RPMI7951 (cell line): ENCODE data around the gene ARMC3. TPM values are rescaled to one million over a fixed set of nuclear protein-coding genes. Genes with fewer than 3 reads are reported as not detected.

ENCODE experiments used
- DNase-seq: peaks from one replicate; pipeline ENCODE4 v3.0.0-alpha.2; 2012; ENCODE audit warnings: low read depth
- total RNA-seq: library from RNA; depleted of rRNA; stranded (reverse); fragments of >200 nt; shearing (Covaris generic); gene quantifications from 2 replicates; pipeline ENCODE4 v1.2.3, GENCODE V29; 2014

ARMC3 gene
- total RNA-seq, 1 experiment from 2014 or later, result not detected

DNA sequence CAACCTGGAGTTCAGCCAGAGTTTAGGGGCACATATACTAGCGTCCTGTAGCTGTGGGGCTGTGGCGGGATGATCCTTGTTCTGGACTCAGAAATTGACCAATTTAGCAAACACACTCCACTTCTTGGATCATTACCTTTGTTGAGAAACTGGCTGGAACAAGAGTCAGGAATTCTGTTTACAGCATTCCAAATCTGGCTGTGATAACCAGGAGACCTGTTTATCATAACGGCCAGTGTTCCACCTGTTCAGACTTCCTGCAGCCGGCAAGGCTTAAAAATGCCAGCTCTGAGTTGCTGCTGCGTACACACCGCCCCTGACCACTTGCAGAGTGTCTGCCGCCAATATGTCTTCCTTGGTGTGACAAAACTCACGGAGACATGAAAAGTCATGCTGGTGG, 64.8 kb downstream of the ARMC3 start:
- no peak for DNase-seq

DNA sequence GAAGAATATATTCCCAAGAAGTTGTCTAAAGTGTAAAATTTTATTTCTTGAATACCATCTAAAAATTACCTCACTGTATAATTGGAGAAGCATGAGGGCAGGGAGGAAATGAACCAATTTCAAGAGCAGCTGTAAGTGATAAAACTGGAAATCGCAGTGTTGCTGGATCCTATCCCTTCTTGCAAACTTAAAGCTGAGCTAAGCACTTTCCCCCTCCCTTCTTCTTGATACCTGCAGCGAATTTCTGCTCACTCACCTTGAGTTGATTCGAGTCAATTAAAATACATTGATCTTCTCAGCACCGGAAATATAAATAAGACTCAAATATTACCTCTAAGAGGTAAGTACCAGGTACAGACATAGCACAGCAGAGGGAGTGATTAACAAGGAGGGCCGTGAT, 65.5 kb downstream of the ARMC3 start:
- DNase-seq, result no peak

DNA sequence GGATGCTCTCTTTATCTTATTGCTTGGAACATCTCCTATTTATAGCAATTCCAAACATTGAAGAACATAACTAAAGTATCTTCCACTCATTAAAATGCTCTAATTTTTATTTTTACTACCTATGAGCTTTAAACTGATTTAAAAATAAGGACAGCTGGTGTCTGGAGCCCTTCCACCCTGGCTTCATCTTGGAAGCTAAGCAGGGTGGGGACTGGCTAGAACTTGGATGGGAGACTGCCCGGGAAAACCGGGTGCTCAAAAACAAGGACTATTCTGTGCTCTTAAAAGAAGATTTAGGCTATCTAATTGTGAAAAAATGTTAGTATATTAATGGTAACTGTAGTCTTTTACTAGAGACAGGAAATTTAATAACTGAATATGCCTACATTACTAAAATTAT, 69.2 kb downstream of the ARMC3 start:
- peak; percentile 36 for DNase-seq

DNA sequence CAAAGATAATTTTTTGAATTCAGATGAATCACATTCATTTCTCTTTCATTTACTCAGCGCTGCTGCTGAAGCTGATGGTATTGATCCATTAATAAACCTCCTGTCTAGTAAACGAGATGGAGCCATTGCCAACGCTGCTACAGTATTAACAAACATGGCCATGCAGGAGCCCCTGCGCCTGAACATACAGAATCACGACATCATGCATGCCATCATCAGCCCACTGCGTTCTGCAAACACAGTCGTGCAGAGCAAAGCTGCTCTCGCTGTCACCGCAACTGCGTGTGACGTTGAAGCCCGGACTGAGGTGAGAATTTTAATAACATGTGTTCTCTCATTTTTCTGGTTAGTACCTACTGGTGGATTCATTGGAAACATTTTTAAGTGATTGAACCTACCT, 70.2 kb downstream of the ARMC3 start:
- DNase-seq, result no peak

DNA sequence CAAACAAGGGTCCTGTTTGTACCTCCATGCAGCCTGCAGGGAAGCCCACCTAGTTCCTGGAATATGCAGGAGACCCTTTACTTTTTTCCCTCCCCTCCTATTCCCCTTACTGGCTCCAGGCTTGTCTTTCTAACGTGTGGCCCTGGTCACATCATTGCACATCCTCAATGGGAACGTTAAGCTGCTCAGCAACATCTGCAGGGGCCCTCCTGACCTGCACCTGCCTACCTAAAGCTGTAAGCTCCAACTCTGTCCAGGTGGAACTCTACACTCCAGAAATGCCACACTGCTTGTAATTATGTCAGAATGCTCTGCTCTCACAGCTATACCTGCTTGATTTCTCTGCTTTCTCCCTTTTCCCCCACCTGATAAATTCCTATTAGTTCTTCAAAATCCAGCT, 72.1 kb downstream of the ARMC3 start:
- no peak for DNase-seq

DNA sequence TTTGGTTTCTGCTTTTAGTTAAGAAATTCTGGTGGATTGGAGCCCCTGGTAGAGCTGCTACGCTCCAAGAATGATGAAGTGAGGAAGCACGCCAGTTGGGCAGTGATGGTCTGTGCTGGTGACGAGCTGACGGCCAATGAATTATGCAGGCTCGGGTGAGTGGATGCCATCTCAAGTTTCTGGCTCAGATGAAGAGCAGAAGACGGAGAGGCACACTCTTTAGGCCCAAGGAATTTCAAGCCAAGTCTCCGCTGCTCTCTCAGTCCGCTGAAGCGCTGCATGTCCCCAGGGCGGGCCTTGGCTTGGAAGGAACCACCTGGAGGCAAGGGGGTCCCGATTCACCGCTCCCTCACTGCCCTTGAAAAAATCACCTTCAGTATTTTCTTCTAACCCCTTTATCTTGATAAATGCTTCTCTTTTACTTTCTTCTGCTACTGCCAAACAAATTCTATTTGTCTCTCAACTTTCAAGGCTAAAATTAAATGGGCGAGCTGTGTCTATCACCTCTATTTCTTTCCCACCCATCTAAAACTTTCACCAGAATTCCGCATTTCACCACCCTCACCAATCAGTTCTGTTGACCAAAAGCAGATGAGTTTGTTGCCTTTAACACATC, 74.2 kb downstream of the ARMC3 start:
- DNase-seq, result no peak

DNA sequence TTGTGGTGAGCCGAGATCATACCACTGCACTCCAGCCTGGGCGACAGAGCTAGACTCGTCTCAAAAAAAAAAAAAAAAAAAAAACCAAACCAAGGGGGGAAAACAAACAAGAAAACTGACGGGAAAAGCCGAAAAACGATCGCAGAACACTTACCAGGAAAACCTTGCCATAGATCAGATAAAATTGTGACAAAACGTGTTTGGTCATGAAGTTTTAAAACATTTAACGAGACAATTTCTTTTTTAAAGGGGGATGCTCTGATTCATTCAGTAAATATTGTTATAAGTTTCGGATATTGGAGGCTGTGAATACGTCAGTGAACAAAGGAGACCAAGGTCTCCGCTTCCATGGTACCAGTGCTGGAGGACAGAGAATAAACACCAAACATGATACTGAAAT, 77.3 kb downstream of the ARMC3 start:
- DNase-seq, result no peak

DNA sequence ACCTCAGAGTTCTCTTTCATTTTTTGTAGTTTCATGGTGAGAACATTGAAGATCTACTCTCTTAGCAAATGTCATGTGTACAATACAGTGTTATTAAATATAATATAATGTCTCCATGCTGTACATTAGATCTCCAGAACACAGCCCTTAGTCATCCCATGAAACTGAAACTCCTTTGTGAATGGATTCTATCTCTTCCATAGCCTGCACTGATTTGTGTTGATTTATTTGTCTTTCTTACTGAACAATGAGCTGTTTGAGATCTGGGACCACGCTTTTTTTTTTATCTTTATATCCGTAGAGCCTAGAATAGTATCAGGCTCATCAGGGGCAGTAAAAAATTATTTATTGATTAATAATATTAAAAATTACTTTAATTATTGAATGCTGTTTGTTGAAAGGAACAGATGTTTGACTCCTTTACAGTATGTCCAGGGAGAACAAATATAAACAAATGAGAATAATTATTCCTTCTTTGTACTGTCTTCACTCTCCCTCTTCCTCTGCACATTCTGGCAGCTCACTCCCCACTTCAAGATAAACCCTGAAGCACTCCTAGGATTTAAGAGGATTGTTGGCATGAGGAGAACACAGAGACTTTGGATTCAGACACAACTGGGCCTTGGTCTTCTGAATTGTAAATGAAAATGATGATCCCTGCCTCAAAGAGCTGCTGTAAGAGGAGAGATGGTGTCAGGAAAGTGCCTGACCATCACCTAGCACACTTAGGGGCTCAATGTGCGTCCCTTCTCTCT, 85.9 kb downstream of the ARMC3 start:
- DNase-seq, result no peak

DNA sequence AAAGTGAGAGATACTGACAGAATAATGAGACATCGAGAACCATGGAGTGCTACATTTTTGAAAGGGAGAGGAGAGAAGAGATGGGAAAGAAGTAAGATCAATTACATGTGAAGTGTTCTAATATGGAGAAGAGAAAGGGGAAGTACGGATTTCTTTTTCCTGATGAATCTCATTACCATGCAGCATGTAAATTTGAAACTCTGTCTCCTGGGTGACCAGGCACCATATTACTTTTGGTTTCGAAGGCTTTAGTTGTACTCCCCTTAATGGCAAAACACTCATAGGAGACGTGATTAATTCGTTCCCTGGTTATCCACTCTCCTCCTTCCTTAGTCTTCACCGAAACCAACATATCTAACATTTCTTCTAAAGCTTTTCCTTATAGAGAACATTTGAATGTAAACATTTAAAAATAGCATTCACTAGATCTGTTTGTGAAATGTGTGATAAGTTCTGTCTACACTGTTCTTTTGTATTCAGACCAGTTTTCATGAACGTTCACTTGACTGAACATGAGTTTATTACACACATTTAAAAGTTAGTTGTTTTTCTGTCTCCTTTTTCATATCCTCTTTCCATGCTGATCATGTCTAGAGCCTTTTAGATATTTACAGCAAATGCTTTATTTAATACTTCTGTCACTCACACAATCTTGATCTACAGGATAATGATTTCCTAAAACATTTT, 87.3 kb downstream of the ARMC3 start:
- DNase-seq, result peak; percentile 2

DNA sequence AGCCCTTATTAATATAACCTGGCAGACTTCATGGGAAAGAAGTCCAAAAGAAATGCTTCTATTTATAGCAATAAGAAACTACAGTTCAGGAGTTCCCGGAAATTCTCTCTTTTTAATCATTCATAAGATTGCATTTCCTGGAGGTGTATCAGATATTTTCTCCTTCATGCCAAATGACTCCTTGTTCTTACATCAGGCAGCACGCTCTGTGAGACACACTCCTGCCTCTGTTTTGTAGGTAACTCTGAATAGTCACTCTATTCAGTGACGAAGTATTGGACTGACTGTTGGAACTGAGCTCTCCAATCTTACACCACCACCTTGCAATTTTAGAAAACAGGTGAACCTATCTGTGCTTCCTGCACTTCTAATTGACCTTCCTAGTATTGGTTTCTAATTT, 88.8 kb downstream of the ARMC3 start:
- no peak for DNase-seq

DNA sequence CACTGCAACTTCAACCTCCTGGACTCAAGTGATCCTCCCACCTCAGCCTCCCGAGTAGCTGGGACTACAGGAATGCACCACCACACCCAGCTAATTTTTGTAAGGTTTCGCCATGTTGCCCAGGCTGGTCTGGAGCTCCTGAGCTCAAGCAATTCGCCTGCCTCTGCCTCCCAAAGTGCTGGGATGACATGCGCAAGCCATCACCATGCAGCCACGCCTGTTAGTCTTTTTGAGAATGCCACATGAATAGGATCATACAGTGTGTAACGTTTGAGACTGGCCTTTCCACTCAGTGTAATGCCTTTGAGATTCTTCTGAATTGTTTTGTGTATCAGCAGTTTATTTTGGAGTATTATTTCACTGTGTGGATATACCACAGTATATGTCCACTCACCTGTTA, 91.8 kb downstream of the ARMC3 start:
- no peak for DNase-seq

DNA sequence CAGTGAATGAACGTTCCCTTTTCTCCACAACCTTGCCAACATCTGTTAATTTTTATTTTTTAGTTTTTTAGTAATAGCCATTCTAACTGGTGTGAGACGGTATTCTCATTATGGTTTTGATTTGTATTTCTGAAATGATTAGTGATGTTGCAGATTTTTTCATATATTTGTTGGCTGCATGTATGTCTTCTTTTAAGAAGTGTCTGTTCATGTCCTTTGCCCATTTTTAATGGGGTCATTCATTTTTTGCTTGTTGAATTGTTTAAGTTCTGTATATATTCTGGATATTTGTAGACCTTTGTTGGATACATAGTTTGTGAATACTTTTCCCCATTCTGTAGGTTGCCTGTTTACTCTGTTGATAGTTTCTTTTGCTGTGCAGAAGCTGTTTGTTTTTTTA, 93.6 kb downstream of the ARMC3 start:
- DNase-seq, result no peak

DNA sequence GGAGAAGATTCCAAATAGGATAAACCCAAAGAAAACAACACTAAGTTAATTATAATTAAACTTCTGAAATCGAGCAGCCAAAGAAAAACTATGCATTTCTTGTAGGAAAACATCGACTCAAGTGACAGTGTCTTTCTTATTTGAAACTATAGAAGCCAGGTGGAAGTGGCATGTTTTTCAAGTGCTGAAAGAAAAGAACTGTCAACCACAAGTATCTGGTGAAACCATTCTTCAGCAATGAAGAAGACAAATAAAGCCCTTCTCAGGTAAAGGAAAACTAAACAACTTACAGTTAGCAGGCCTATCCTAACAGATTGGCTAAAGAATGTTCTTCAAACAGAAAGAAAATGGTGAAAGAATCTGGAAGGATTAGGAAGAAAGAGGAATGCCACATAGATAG, 96.1 kb downstream of the ARMC3 start:
- no peak for DNase-seq

DNA sequence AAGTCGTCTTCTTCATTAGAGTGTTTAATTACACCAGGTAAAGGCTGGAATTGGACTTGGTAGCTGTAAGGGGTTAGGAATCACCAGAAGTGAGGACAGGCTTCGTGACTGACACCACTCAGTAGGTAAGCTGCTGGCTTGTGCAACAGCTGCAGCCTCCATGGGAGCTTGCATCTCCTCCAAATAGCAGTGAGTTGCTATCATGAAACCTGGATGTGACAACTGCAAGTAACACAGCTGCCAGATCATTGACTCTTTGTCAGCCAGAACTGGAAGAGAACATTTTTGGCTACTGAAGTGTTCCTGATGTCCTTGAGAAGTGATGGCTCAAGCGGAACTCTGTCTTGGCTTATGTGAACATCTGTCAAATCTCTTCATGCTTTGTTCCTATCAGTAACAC, 103.5 kb downstream of the ARMC3 start:
- no peak for DNase-seq

DNA sequence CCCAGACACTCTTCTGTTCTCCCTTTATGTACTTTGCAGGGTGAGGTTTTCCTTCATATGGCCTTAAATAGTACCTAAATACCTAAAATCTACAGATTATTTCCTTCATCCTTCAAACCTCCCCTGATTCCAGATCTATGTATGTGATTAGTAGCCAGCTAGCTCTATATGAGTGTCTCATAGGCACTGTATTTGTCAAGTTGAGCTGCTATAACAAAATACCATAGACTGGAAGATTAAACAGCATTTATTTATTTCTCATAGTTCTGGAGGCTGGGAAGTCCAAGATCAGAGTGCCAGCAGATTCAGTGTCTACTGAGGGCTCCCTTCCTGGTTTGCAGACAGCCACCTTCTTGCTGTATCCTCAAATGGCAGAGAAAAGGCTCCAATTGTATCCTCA, 106.9 kb downstream of the ARMC3 start:
- no peak for DNase-seq

DNA sequence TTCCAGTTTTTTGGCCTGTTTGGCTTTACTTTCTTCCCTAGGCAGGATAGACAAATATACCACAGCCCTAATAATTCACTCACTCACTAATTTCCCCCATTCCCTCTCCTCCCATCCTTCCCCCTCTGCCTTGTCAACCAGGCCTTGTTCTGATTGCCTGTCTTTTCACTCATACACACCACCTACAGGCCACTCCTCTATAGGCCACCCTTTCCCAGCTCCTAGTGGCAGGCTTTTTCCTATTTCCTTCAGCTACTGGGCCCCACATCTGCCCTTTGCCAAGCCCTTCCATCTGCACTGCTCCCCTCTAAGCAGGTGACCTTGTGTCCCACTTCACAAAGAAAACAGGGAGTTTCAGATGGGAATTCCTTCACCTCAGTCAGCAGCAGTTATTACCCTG, 107.7 kb downstream of the ARMC3 start:
- DNase-seq, result peak; percentile 10

DNA sequence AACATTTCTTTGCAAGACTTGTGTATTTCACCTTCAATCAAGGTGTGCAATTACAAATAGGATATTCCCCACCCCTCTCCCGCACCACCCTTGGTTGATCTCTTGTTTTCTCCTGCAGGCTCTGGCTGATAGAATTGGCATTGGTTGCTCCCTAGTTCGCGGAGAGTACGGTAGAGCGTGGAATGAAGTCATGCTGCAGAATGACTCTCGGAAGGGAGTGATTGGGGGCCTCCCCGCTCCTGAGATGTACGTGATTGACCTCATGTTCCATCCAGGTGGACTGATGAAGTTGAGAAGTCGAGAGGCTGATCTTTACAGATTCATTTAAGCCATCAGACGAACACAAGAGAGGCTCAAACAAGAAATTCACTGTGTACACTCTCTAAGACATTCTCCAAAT, 109.3 kb downstream of the ARMC3 start:
- no peak for DNase-seq

DNA sequence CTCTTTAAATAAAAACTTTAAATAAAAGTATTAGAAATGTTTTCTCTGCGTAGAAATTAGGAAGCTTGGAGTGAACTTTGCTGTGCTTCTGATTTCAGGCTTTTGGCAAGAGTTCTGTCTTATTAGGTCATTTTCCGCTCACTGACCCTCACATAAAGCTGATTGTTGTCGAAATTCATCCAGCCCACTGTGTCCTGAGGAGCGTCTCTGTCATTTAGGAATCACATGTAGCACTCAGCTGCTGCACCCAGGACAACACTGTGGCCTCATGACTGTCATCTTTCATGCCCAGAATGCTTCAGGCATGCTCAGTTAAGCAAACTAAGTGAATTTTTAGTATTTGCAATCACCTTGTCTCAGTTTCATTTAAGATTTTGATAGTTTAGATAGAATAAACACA, 109.7 kb downstream of the ARMC3 start:
- DNase-seq, result no peak

DNA sequence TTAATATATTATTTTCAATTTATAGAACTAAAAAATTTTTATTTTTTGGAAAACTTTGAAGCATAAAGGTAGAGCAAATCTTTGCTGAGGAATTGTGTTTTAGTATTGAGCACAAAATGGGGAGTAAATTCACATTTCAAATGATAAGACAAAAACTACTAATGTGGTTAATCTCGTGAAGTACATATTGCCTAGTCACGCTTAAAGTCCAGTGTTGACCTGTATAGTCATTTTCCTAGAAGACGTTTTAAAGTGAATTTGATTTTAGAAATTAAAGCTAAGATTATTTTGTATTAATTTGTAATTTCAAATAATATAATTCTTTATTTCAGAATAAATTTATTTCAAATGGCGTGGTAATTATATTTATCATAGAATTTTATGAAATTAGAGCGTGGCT, 110.3 kb downstream of the ARMC3 start:
- no peak for DNase-seq

DNA sequence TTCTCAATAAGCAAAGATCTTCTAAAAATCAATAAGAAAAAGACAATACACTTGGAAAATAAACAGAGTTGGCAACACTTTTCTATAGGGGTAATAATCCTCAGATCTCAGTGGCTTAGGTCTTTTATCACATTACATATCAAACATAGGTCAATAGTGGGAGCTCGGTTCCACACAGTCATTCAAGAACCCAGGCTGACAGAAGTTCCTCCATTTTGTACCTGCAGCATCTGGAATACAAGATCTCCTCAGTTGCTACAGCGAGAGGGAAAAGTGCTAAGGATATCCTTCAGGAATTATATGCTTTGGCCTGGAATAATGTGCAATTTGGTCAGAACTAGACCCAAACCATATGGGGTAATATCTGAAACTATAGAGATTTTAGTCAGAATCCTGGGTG, 112.1 kb downstream of the ARMC3 start:
- no peak for DNase-seq

DNA sequence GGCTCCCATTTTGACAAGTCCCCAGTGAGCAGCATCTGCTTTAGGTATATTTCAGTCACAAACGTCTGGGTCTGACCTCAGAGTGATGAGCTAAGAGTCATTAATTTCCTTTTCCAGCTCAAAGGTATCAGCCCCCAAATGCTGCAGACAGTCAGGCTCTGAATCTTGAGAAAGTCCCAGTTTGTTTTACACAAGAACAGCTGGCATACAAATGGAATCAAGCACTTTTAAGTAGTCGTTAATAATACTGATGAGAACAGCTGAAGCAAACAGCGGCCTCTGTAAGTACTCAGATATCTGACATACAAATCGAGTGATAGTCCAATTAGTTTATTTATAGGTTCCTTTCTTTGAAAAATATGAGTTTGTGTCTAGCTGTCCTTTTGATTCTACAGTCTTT, 118.2 kb downstream of the ARMC3 start:
- DNase-seq, result no peak

DNA sequence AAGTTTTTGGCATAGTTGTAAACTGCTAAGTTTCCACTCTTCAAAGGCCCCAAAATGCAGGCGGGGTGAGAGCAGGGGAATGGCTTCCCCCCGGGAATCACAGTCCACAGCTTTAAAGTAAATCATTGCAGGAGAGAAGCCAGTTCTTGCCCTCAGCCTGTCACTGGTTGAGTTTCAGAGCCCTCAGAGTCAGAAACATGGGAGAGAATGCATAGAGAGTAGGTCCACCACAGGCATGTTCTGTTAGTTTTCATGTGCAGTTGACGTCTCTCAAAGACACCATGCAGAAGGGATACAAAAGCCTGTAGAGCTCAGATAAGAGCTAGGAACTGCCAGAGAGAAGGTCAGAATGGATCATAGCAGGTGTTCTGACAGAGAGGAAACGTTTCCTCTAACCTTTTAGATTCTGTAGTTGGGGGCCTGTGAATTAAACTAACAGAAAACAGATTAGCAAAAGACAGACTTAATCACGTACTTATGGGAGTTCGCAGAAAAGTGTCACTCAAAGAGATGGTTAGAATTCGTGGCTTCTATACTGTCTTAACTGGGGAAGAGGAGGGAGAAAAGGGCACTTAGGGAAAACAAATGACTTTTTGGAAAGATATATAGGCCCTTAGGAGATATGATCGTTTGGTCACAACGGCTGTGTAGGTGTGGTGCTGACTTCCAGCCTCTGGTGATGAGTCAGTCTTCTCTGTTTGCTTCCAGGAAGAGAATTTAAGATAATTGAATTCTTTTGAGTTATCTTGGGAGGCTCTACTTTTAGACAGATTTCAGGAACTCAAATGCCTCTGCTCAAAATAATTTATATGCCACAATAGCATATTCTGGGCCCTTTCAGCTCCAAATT, 119.6 kb downstream of the ARMC3 start:
- DNase-seq, result peak; percentile 27
